HCT116 (cell line): ENCODE results near the gene HIC1. TPM values are rescaled to one million over a fixed set of nuclear protein-coding genes. Genes with fewer than 3 reads are reported as not detected.

Source experiments
- ATAC-seq: fragments of 200-7000 bp; cut with Tn5 transposase; 2 replicates; pipeline ENCODE4 v1.9.1; 2020; ENCODE audit warnings: mild to moderate bottlenecking, moderate library complexity
- BruUV-seq: library from RNA; stranded (reverse); fragments of 400-500 nt; replicated peaks from 2 replicates; lab custom pipeline; 2021; lab: Mats Ljungman, UMichigan
- CTCF ChIA-PET: fragments of 300-600 bp; sonication (Branson Sonifier 250); formaldehyde crosslinking; loops from one replicate; lab custom pipeline; 2021; ENCODE audit warnings: antibody characterized with exemption; lab: Charles Lee
- POLR2A ChIA-PET: fragments of 300-600, 350-600 bp; sonication (Branson Sonifier 250); formaldehyde crosslinking; loops from one replicate; lab custom pipeline; 2021; ENCODE audit warnings: antibody characterized with exemption; lab: Charles Lee
- RAD21 ChIA-PET, 2 experiments: fragments of 300-600 bp; sonication (Branson Sonifier 250); formaldehyde crosslinking; loops; one replicate each; lab custom pipeline; 2023; ENCODE audit warnings: low total read pairs in 2 of 2; ENCODE audit not compliant: uncharacterized antibody in 2 of 2, unreplicated experiment in 2 of 2, low non-redundant PET in 1 of 2; lab: Charles Lee
- DNase-seq: peaks from one replicate; pipeline ENCODE4 v3.0.0-alpha.2; 2010; ENCODE audit warnings: low read depth, low spot score
- H2AFZ ChIP-seq: fragments of 200-600 bp; shearing (Covaris generic), sonication (generic); 2 replicates; pipeline ENCODE4 v1.6.1; 2017; ENCODE audit warnings: low read depth, mixed run types, mixed read lengths, antibody characterized with exemption, low read length; ENCODE audit not compliant: poor library complexity, severe bottlenecking
- H3K27ac ChIP-seq: 2 replicates; pipeline ENCODE4 v1.5.1; 2012; ENCODE audit warnings: low read depth, low read length
- H3K27me3 ChIP-seq: fragments of 200-600 bp; sonication (generic); 2 replicates; pipeline ENCODE4 v1.6.1; 2016; ENCODE audit warnings: mixed run types, low read length, mixed read lengths; ENCODE audit not compliant: insufficient read depth
- H3K36me3 ChIP-seq, 2 experiments: fragments of 200-500 bp in 1 of 2; fragments of 200-600 bp in 1 of 2; sonication (Bioruptor generic) in 1 of 2; sonication (generic) in 1 of 2; 2 replicates each; pipeline versions ENCODE4 v1.5.1 to v1.6.1; 2014 to 2016; ENCODE audit warnings: low read length in 2 of 2, inconsistent platforms in 1 of 2, mixed read lengths in 1 of 2, mixed run types in 1 of 2; ENCODE audit not compliant: insufficient read depth in 2 of 2, control insufficient read depth in 1 of 2
- H3K4me1 ChIP-seq, 2 experiments: fragments of 200-600 bp in 1 of 2; sonication (generic) in 1 of 2; 2 replicates each; pipeline versions ENCODE4 v1.5.1 to v1.6.1; 2012 to 2017; ENCODE audit warnings: low read length in 2 of 2, inconsistent platforms in 1 of 2, mild to moderate bottlenecking in 1 of 2, mixed read lengths in 1 of 2, mixed run types in 1 of 2, moderate library complexity in 1 of 2; ENCODE audit not compliant: insufficient read depth in 2 of 2, control insufficient read depth in 1 of 2
- H3K4me2 ChIP-seq: fragments of 200-600 bp; sonication (generic); 2 replicates; pipeline ENCODE4 v1.6.1; 2017; ENCODE audit warnings: mixed run types, low read length, mixed read lengths
- H3K4me3 ChIP-seq, 2 experiments: fragments of 200-600 bp in 1 of 2; sonication (generic) in 1 of 2; replicated peaks in 1 of 2; 2 replicates each; pipeline ENCODE4 v1.5.1; 2011 to 2016; ENCODE audit warnings: low read length in 2 of 2, control low read depth in 1 of 2, low read depth in 1 of 2, mild to moderate bottlenecking in 1 of 2, mixed read lengths in 1 of 2, mixed run types in 1 of 2
- H3K79me2 ChIP-seq: fragments of 200-600 bp; sonication (generic); 2 replicates; pipeline ENCODE4 v1.6.1; 2017; ENCODE audit warnings: mild to moderate bottlenecking, mixed run types, low read length, moderate library complexity, mixed read lengths; ENCODE audit not compliant: insufficient read depth
- H3K9ac ChIP-seq: fragments of 200-600 bp; sonication (generic); 2 replicates; pipeline ENCODE4 v1.6.1; 2016; ENCODE audit warnings: low read length, mixed read lengths
- H3K9me2 ChIP-seq: fragments of 200-600 bp; sonication (generic), shearing (Covaris generic); 2 replicates; pipeline ENCODE4 v1.6.1; 2017; ENCODE audit warnings: mixed run types, mild to moderate bottlenecking, moderate library complexity; ENCODE audit not compliant: insufficient read depth
- H3K9me3 ChIP-seq, 2 experiments: fragments of 200-500 bp in 1 of 2; fragments of 200-600 bp in 1 of 2; sonication (Bioruptor generic) in 1 of 2; sonication (generic) in 1 of 2; 2 replicates each; pipeline ENCODE4 v1.6.1; 2014 to 2017; ENCODE audit warnings: low read length in 2 of 2, mixed read lengths in 2 of 2, inconsistent platforms in 1 of 2, low read depth in 1 of 2, mild to moderate bottlenecking in 1 of 2, mixed run types in 1 of 2, moderate library complexity in 1 of 2; ENCODE audit not compliant: control insufficient read depth in 1 of 2, insufficient read depth in 1 of 2
- H4K20me1 ChIP-seq: fragments of 200-600 bp; sonication (generic), shearing (Covaris generic); 2 replicates; pipeline ENCODE4 v1.6.1; 2017; ENCODE audit warnings: mixed run types, mild to moderate bottlenecking, moderate library complexity; ENCODE audit not compliant: insufficient read depth
- EGR1 ChIP-seq: IDR thresholded peaks from 2 replicates; pipeline ENCODE4 v1.6.1; 2012; ENCODE audit warnings: low read depth
- EZH2 ChIP-seq: fragments of 200-600 bp; sonication (generic); IDR thresholded peaks from 2 replicates; pipeline ENCODE4 v1.6.1; 2017; ENCODE audit warnings: antibody characterized with exemption, mixed run types
- POLR2A ChIP-seq: IDR thresholded peaks from 2 replicates; pipeline ENCODE4 v1.7.0; 2011; ENCODE audit warnings: borderline replicate concordance; ENCODE audit not compliant: insufficient read depth, insufficient read length; ENCODE audit errors: extremely low read depth
- POLR2AphosphoS5 ChIP-seq: IDR thresholded peaks from 2 replicates; pipeline ENCODE4 v1.6.1; 2011; ENCODE audit warnings: mild to moderate bottlenecking, low read depth, low read length, moderate library complexity
- SIN3A ChIP-seq: IDR thresholded peaks from 2 replicates; pipeline ENCODE4 v1.6.1; 2012; ENCODE audit warnings: low read depth
- SRF ChIP-seq: IDR thresholded peaks from 2 replicates; pipeline ENCODE4 v1.6.1; 2012; ENCODE audit warnings: low read depth
- ZNF274 ChIP-seq: fragments of 200-500 bp; sonication (Bioruptor generic); IDR thresholded peaks from 2 replicates; pipeline ENCODE4 v1.6.1; 2014; ENCODE audit warnings: mild to moderate bottlenecking, low read depth, low read length, inconsistent platforms
- intact Hi-C: fragments of 100-400 bp; cut with micrococcal nuclease; formaldehyde crosslinking; loops from 2 replicates; pipeline ENCODE4 v1.10.0; 2022
- total RNA-seq: library from RNA; stranded (reverse); gene quantifications from one replicate; pipeline ENCODE4 v1.2.1, GENCODE V29; 2021; ENCODE audit not compliant: unreplicated experiment
- TF ChIP-seq, protein P1 (sequence below): IDR thresholded peaks from 2 replicates; pipeline ENCODE4 v1.6.1; 2012

Gene HIC1
- total RNA-seq, 1 experiment from 2014 or later: 0.64 TPM

DNA sequence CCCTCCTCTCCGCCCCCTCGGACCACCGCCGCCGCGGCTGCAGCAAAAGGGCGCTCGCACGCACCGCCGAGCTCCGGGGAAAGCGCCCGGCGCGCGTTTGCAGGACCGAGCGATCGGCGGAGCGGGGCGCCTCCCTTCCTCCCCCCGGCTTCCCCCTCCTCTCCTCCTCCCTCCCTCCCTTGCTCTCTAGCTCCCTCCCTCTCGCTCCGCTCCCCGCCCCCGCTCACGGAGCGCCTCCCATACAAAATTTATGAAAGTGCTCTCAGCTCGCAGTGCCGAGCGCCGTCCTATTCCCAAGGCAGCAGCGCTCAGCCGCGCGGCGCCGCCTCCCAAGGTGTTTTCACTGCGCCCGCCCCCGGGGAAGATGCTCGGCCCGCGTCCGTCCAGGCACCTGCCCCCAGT lies 29.7 kb upstream of the HIC1 start, which contains the start of gene RTN4RL1:
Gene RTN4RL1, minus strand, starts transcription at position 115 of the 402 bp plus-strand sequence. CDS start 469 bp downstream, outside the sequence.
- H3K79me2 ChIP-seq: no peaks in the 10 kb centered on the region
- DNase-seq (peak; percentile 74), ATAC-seq (peak; percentile 69)
- peak within 1 kb of the TSS; percentile 38 for H2AFZ ChIP-seq
- ChIA-PET POLR2A (interaction anchor here (0.7 to 1.5 kb wide), 2 partner anchors 12 to 98 kb away, joined by 3 to 6 read pairs; no protein-coding TSS in a partner anchor), RAD21 (interaction anchor here (0.6 to 2.7 kb wide), 4 partner anchors 108 to 156 kb away, joined by 3 to 16 read pairs (median 8); no protein-coding TSS in a partner anchor), CTCF (interaction anchor here (0.5 to 3.9 kb wide), 12 partner anchors 18 to 406 kb away, joined by 3 to 76 read pairs (median 4); partner anchors contain the start of gene RILP)
- intact Hi-C loops: loop anchor here (1.0 kb wide), 1 partner anchor 117 kb away; no protein-coding TSS in a partner anchor
- peak within 1 kb of the TSS; percentile 92 for H3K4me2 ChIP-seq
- no peaks in the 10 kb centered on the region for H3K36me3 ChIP-seq
- TF ChIP-seq SIN3A (no peak), POLR2A (no peak), ZNF274 (no peak), EZH2 (no peak), POLR2AphosphoS5 (peak; percentile 46), SRF (no peak), EGR1 (peak; percentile 91)
- TF ChIP-seq, protein P1, sequence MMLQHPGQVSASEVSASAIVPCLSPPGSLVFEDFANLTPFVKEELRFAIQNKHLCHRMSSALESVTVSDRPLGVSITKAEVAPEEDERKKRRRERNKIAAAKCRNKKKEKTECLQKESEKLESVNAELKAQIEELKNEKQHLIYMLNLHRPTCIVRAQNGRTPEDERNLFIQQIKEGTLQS: no peak
- no peaks in the 10 kb centered on the region for H3K9me3 ChIP-seq
- H3K27me3 ChIP-seq: no peaks in the 10 kb centered on the region
- BruUV-seq: no TSS peak
- H4K20me1 ChIP-seq: no peaks in the 10 kb centered on the region
- peak within 1 kb of the TSS; percentile 63 for H3K9ac ChIP-seq
- peak within 1 kb of the TSS; percentile 20; the same call in 1 of the 2 replicates for H3K27ac ChIP-seq
- H3K9me2 ChIP-seq: no peaks in the 10 kb centered on the region
- peaks cover 11 to 30% of the 10 kb centered on the region in 2 experiments; a peak in 3 of 4 replicates for H3K4me1 ChIP-seq
- peak within 1 kb of the TSS; percentile 58 to 63 for H3K4me3 ChIP-seq
